HEK293 (cell line): Measurements from ENCODE around the gene ERP44.

Experiments used
- BCL11A ChIP-seq: fragments of 450-650 bp; formaldehyde crosslinking; IDR thresholded peaks from 2 replicates; pipeline ENCODE4 v1.5.1; 2016; ENCODE audit warnings: low read depth, missing biosample characterization, missing genetic modification characterization
- CTCF ChIP-seq: fragments of 450-650 bp; formaldehyde crosslinking; IDR thresholded peaks from 2 replicates; pipeline ENCODE4 v1.5.1; 2016; ENCODE audit warnings: missing biosample characterization, missing genetic modification characterization
- KLF17 ChIP-seq: fragments of 450-650 bp; formaldehyde crosslinking; IDR thresholded peaks from 2 replicates; pipeline ENCODE4 v1.5.1; 2016; ENCODE audit warnings: missing biosample characterization, missing genetic modification characterization
- MZF1 ChIP-seq: fragments of 450-650 bp; formaldehyde crosslinking; IDR thresholded peaks from 2 replicates; pipeline ENCODE4 v1.5.1; 2017; ENCODE audit warnings: missing biosample characterization, missing genetic modification characterization, borderline replicate concordance
- REST ChIP-seq: fragments of 450-650 bp; formaldehyde crosslinking; IDR thresholded peaks from 2 replicates; pipeline ENCODE4 v1.5.1; 2016; ENCODE audit warnings: missing biosample characterization, missing genetic modification characterization
- SCRT1 ChIP-seq: fragments of 450-650 bp; formaldehyde crosslinking; IDR thresholded peaks from 2 replicates; pipeline ENCODE4 v1.5.1; 2016; ENCODE audit warnings: missing biosample characterization, missing genetic modification characterization, borderline replicate concordance
- ZNF24 ChIP-seq: fragments of 450-650 bp; formaldehyde crosslinking; IDR thresholded peaks from 2 replicates; pipeline ENCODE4 v1.5.1; 2016; ENCODE audit warnings: missing biosample characterization, missing genetic modification characterization
- ZNF248 ChIP-seq: fragments of 450-650 bp; formaldehyde crosslinking; IDR thresholded peaks from 2 replicates; pipeline ENCODE4 v1.5.1; 2017; ENCODE audit warnings: missing biosample characterization, missing genetic modification characterization
- ZNF335 ChIP-seq: fragments of 450-650 bp; formaldehyde crosslinking; conservative IDR thresholded peaks from 2 replicates; pipeline ENCODE4 v1.5.1; 2016; ENCODE audit warnings: missing biosample characterization, missing genetic modification characterization
- ZNF398 ChIP-seq: fragments of 450-650 bp; formaldehyde crosslinking; IDR thresholded peaks from 2 replicates; pipeline ENCODE4 v1.5.1; 2017; ENCODE audit warnings: missing biosample characterization, missing genetic modification characterization
- ZNF404 ChIP-seq: fragments of 450-650 bp; formaldehyde crosslinking; IDR thresholded peaks from 2 replicates; pipeline ENCODE4 v1.5.1; 2017; ENCODE audit warnings: missing biosample characterization, missing genetic modification characterization
- ZNF701 ChIP-seq: fragments of 450-650 bp; formaldehyde crosslinking; IDR thresholded peaks from 2 replicates; pipeline ENCODE4 v1.5.1; 2016; ENCODE audit warnings: missing biosample characterization, missing genetic modification characterization
- ZNF776 ChIP-seq: fragments of 450-650 bp; formaldehyde crosslinking; IDR thresholded peaks from 2 replicates; pipeline ENCODE4 v1.5.0; 2017; ENCODE audit warnings: missing biosample characterization, missing genetic modification characterization, borderline replicate concordance

DNA sequence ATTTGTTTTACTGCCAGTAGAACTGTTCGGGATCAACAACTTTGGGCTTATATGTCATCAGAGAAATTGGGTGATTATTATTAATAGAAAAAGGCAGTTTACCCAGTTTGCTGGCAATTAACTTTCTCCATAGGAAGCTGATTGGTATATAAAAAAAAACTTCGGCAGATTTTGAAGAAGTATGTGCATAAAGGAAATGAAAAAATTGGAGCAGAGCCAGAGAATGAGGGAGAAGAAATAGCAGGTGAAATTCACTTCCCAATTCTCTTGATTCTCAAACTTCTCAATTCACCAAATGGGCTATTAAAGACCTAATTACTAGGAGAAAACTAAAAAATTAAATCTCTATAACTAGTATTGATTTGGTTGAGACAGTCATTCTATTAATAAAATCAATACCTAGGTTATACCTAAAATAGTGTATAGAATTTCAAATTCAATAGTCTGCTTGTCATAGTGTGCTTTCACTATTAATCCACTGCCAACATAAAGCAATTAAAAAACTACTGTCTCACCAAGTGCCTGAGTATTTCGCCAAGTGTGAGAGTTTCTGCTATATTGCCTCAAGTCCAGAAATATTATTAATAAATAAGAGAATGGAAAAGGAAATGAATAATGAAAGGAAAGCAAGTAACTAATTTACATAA, 144.8 kb downstream of the ERP44 start:
- TF ChIP-seq ZNF776 (no peak), ZNF24 (tag by site-specific recombination) (no peak), MZF1 (no peak), CTCF (tag by site-specific recombination) (no peak), SCRT1 (tag by site-specific recombination) (no peak), KLF17 (tag by site-specific recombination) (no peak), ZNF398 (tag by site-specific recombination) (no peak), ZNF248 (tag by site-specific recombination) (no peak), BCL11A (tag by site-specific recombination) (no peak), ZNF701 (tag by site-specific recombination) (no peak), ZNF335 (tag by site-specific recombination) (no peak), ZNF404 (tag by site-specific recombination) (no peak), REST (no peak)
